GM12865 (cell line): Measurements from ENCODE around the gene SEMA3F.

Experiments
- DNase-seq: peaks from one replicate; pipeline ENCODE4 v3.0.0; 2010; ENCODE audit warnings: low read depth
- H3K4me3 ChIP-seq: 2 replicates; pipeline ENCODE4 v1.5.1; 2011; ENCODE audit warnings: mild to moderate bottlenecking, low read depth, low read length, control low read depth
- CTCF ChIP-seq: IDR thresholded peaks from 2 replicates; pipeline ENCODE4 v1.5.1; 2011; ENCODE audit warnings: low read length, control low read depth, low read depth, inconsistent platforms; ENCODE audit not compliant: insufficient read depth; ENCODE audit errors: missing control alignments

SEMA3F gene

GRCh38 chr3:50194903-50195500 lies 39.9 kb downstream of the SEMA3F start:
- no peak overlapping the region for H3K4me3 ChIP-seq
- no peak for TF ChIP-seq CTCF
- peak; percentile 26 for DNase-seq

- TF ChIP-seq CTCF: no peak
- no peak overlapping the region for H3K4me3 ChIP-seq
- no peak for DNase-seq
Observed at GRCh38 chr3:50195501-50196252, 40.6 kb downstream of the SEMA3F start.

- DNase-seq: no peak
- H3K4me3 ChIP-seq: no peak overlapping the region
- TF ChIP-seq CTCF: no peak
Observed at GRCh38 chr3:50196253-50196801, 41.2 kb downstream of the SEMA3F start.

GRCh38 chr3:50201573-50202315 lies 46.6 kb downstream of the SEMA3F start:
- no peak for TF ChIP-seq CTCF
- no peak for DNase-seq
- no peak overlapping the region for H3K4me3 ChIP-seq

- H3K4me3 ChIP-seq: no peak overlapping the region
- no peak for TF ChIP-seq CTCF
Observed at GRCh38 chr3:50202353-50203112, 47.4 kb downstream of the SEMA3F start.

GRCh38 chr3:50203113-50203808 lies 48.1 kb downstream of the SEMA3F start:
- no peak for DNase-seq
- H3K4me3 ChIP-seq: no peak overlapping the region
- TF ChIP-seq CTCF: no peak

More at GRCh38 chr3:50202353-50203112, 47.4 kb downstream of the SEMA3F start:
- DNase-seq: no peak
